GM15510 (cell line): Measurements from ENCODE around the gene SSBP3.

Source experiments
- POLR2A ChIP-seq: IDR thresholded peaks from 3 replicates; pipeline ENCODE4 v1.6.1; 2011; ENCODE audit warnings: borderline replicate concordance; ENCODE audit not compliant: insufficient read length; ENCODE audit errors: extremely low read depth

The SSBP3 gene

GRCh38 chr1:54287176-54287650 is 119.0 kb downstream of the SSBP3 start:
- no peak for TF ChIP-seq POLR2A

GRCh38 chr1:54285815-54286345 is 120.3 kb downstream of the SSBP3 start:
- TF ChIP-seq POLR2A: no peak

- TF ChIP-seq POLR2A: no peak
These were observed 121.2 kb downstream of the SSBP3 start for GRCh38 chr1:54284781-54285529.

GRCh38 chr1:54283635-54284385 is 122.4 kb downstream of the SSBP3 start:
- no peak for TF ChIP-seq POLR2A

- TF ChIP-seq POLR2A: no peak
These were observed 123.9 kb downstream of the SSBP3 start for GRCh38 chr1:54282101-54282847.

- TF ChIP-seq POLR2A: no peak
These were observed 125.5 kb downstream of the SSBP3 start for GRCh38 chr1:54280651-54281050.

GRCh38 chr1:54279457-54279856 is 126.7 kb downstream of the SSBP3 start:
- TF ChIP-seq POLR2A: no peak

GRCh38 chr1:54278941-54279422 is 127.2 kb downstream of the SSBP3 start:
- no peak for TF ChIP-seq POLR2A

- TF ChIP-seq POLR2A: no peak
These were observed 128.5 kb downstream of the SSBP3 start for GRCh38 chr1:54277451-54278341.

- TF ChIP-seq POLR2A: no peak
These were observed 129.4 kb downstream of the SSBP3 start for GRCh38 chr1:54276617-54277450.

- no peak for TF ChIP-seq POLR2A
These were observed 130.8 kb downstream of the SSBP3 start for GRCh38 chr1:54275349-54275748.

- TF ChIP-seq POLR2A: no peak
These were observed 131.3 kb downstream of the SSBP3 start for GRCh38 chr1:54274881-54275280.

- no peak for TF ChIP-seq POLR2A
These were observed 131.7 kb downstream of the SSBP3 start for GRCh38 chr1:54274448-54274847.
